Measurements from ENCODE around the gene SLC30A5.
"Not testable (repeated sequence)": the region's sequence is repeated elsewhere in the genome, so short reads cannot be mapped to it uniquely, and the experiment has no call there.

Gene SLC30A5

GRCh38 chr5:69099302-69099701 is 5.5 kb downstream of the SLC30A5 start:
- no peak for DNase-seq (ENCODE audit: low read depth)
- H3K4me3 ChIP-seq (ENCODE audit: low read depth, low read length): no peak overlapping the region

GRCh38 chr5:69103521-69103920 is 9.7 kb downstream of the SLC30A5 start:
- DNase-seq (ENCODE audit: low read depth): no peak
- H3K4me3 ChIP-seq (ENCODE audit: low read depth, low read length): no peak overlapping the region

- H3K4me3 ChIP-seq (ENCODE audit: low read depth, low read length): no peak overlapping the region
- no peak for DNase-seq (ENCODE audit: low read depth)
Observed at GRCh38 chr5:69105996-69106906, 12.4 kb downstream of the SLC30A5 start.

- not testable (repeated sequence) for H3K4me3 ChIP-seq (ENCODE audit: low read depth, low read length); DNase-seq (ENCODE audit: low read depth)
Observed at GRCh38 chr5:69108367-69108766, 14.6 kb downstream of the SLC30A5 start.

- no peak overlapping the region for H3K4me3 ChIP-seq (ENCODE audit: low read depth, low read length)
- DNase-seq (ENCODE audit: low read depth): no peak
Observed at GRCh38 chr5:69113851-69114250, 20.0 kb downstream of the SLC30A5 start.

GRCh38 chr5:69115526-69115925 is 21.7 kb downstream of the SLC30A5 start:
- no peak for DNase-seq (ENCODE audit: low read depth)
- H3K4me3 ChIP-seq (ENCODE audit: low read depth, low read length): no peak overlapping the region

GRCh38 chr5:69129413-69129812 is 35.6 kb downstream of the SLC30A5 start:
- peak; percentile 37 for DNase-seq (ENCODE audit: low read depth)
- H3K4me3 ChIP-seq (ENCODE audit: low read depth, low read length): no peak overlapping the region

- H3K4me3 ChIP-seq (ENCODE audit: low read depth, low read length): no peak overlapping the region
- DNase-seq (ENCODE audit: low read depth): no peak
Observed at GRCh38 chr5:69130241-69130640, 36.4 kb downstream of the SLC30A5 start.

- no peak for DNase-seq (ENCODE audit: low read depth)
- H3K4me3 ChIP-seq (ENCODE audit: low read depth, low read length): no peak overlapping the region
Observed at GRCh38 chr5:69131304-69131703, 37.5 kb downstream of the SLC30A5 start.

- no peak overlapping the region for H3K4me3 ChIP-seq (ENCODE audit: low read depth, low read length)
- DNase-seq (ENCODE audit: low read depth): no peak
Observed at GRCh38 chr5:69134126-69134525, 40.3 kb downstream of the SLC30A5 start.

GRCh38 chr5:69136293-69136692 is 42.5 kb downstream of the SLC30A5 start:
- peak; percentile 1 for DNase-seq (ENCODE audit: low read depth)
- H3K4me3 ChIP-seq (ENCODE audit: low read depth, low read length): no peak overlapping the region

- DNase-seq (ENCODE audit: low read depth); H3K4me3 ChIP-seq (ENCODE audit: low read depth, low read length): not testable (repeated sequence)
Observed at GRCh38 chr5:69137208-69137607, 43.4 kb downstream of the SLC30A5 start.

GRCh38 chr5:69137807-69138206 is 44.0 kb downstream of the SLC30A5 start:
- DNase-seq (ENCODE audit: low read depth): no peak

GRCh38 chr5:69138766-69139165 is 45.0 kb downstream of the SLC30A5 start:
- H3K4me3 ChIP-seq (ENCODE audit: low read depth, low read length): no peak overlapping the region
- DNase-seq (ENCODE audit: low read depth): no peak

More at GRCh38 chr5:69137807-69138206, 44.0 kb downstream of the SLC30A5 start:
- no peak overlapping the region for H3K4me3 ChIP-seq (ENCODE audit: low read depth, low read length)

GRCh38 chr5:69140239-69140638 is 46.4 kb downstream of the SLC30A5 start:
- DNase-seq (ENCODE audit: low read depth); H3K4me3 ChIP-seq (ENCODE audit: low read depth, low read length): not testable (repeated sequence)

- no peak for DNase-seq (ENCODE audit: low read depth)
Observed at GRCh38 chr5:69140827-69141226, 47.0 kb downstream of the SLC30A5 start.

GRCh38 chr5:69148576-69148975 is 54.8 kb downstream of the SLC30A5 start:
- not testable (repeated sequence) for H3K4me3 ChIP-seq (ENCODE audit: low read depth, low read length); DNase-seq (ENCODE audit: low read depth)

More at GRCh38 chr5:69140827-69141226, 47.0 kb downstream of the SLC30A5 start:
- H3K4me3 ChIP-seq (ENCODE audit: low read depth, low read length): no peak overlapping the region

GRCh38 chr5:69148981-69149675 is 55.3 kb downstream of the SLC30A5 start:
- no peak for DNase-seq (ENCODE audit: low read depth)
- H3K4me3 ChIP-seq (ENCODE audit: low read depth, low read length): no peak overlapping the region

- no peak overlapping the region for H3K4me3 ChIP-seq (ENCODE audit: low read depth, low read length)
- DNase-seq (ENCODE audit: low read depth): no peak
Observed at GRCh38 chr5:69149676-69150010, 55.8 kb downstream of the SLC30A5 start.

GRCh38 chr5:69152731-69153130 is 58.9 kb downstream of the SLC30A5 start:
- H3K4me3 ChIP-seq (ENCODE audit: low read depth, low read length): no peak overlapping the region
- no peak for DNase-seq (ENCODE audit: low read depth)

- DNase-seq (ENCODE audit: low read depth): no peak
- H3K4me3 ChIP-seq (ENCODE audit: low read depth, low read length): no peak overlapping the region
Observed at GRCh38 chr5:69156456-69156855, 62.6 kb downstream of the SLC30A5 start.
